Endothelial cell of umbilical vein (primary cell): Measurements from ENCODE around the gene SNUPN. TPM values are rescaled to one million over a fixed set of nuclear protein-coding genes. Genes with fewer than 3 reads are reported as not detected.

ENCODE experiments used
- BruUV-seq: library from RNA; stranded (reverse); fragments of 400-500 nt; replicated peaks from 2 replicates; lab custom pipeline; 2021; lab: Mats Ljungman, UMichigan
- CTCF ChIA-PET: fragments of 300-600, 350-600 bp; sonication (Branson Sonifier 250); formaldehyde crosslinking; loops from one replicate; lab custom pipeline; 2021; ENCODE audit warnings: antibody characterized with exemption, inconsistent platforms; lab: Charles Lee
- POLR2A ChIA-PET: fragments of 300-600, 350-600 bp; sonication (Branson Sonifier 250); formaldehyde crosslinking; loops from one replicate; lab custom pipeline; 2021; ENCODE audit warnings: antibody characterized with exemption, inconsistent platforms; lab: Charles Lee
- DNase-seq: peaks from one replicate; pipeline ENCODE4 v3.0.0-alpha.2; 2011; ENCODE audit warnings: low read depth, low spot score
- FAIRE-seq: peaks from 2 replicates; lab custom pipeline; 2011; peaks lifted over from hg19 to GRCh38; lab: Jason Lieb, UNC
- H2AFZ ChIP-seq: 2 replicates; pipeline ENCODE4 v1.6.0; 2012; ENCODE audit warnings: low read depth, low read length, control low read depth, inconsistent platforms
- H3K27ac ChIP-seq: 2 replicates; pipeline ENCODE4 v1.5.1; 2011; ENCODE audit warnings: low read depth, mild to moderate bottlenecking, control low read depth, low read length, moderate library complexity; ENCODE audit not compliant: insufficient read depth
- H3K27me3 ChIP-seq, 2 experiments: 2 replicates each; pipeline versions ENCODE4 v1.6.0 to v1.6.1; 2011; ENCODE audit warnings: low read length in 2 of 2, mixed read lengths in 1 of 2; ENCODE audit not compliant: control insufficient read depth in 2 of 2, insufficient read depth in 2 of 2
- H3K36me3 ChIP-seq, 2 experiments: 2 replicates in 1 of 2; 3 replicates in 1 of 2; pipeline ENCODE4 v1.5.1; 2011; ENCODE audit warnings: low read length in 2 of 2, mild to moderate bottlenecking in 1 of 2, moderate library complexity in 1 of 2; ENCODE audit not compliant: control insufficient read depth in 2 of 2, insufficient read depth in 2 of 2; ENCODE audit errors: extremely low read depth in 1 of 2
- H3K4me1 ChIP-seq: 3 replicates; pipeline ENCODE4 v1.5.1; 2011; ENCODE audit warnings: mild to moderate bottlenecking, low read length; ENCODE audit not compliant: control insufficient read depth, insufficient read depth; ENCODE audit errors: extremely low read depth
- H3K4me2 ChIP-seq: 2 replicates; pipeline ENCODE4 v1.6.1; 2011; ENCODE audit warnings: low read length, control low read depth, mixed read lengths; ENCODE audit not compliant: insufficient read depth
- H3K4me3 ChIP-seq, 3 experiments: fragments of 200-600 bp in 1 of 3; sonication (generic), shearing (Covaris generic) in 1 of 3; replicated peaks in 1 of 3; 2 replicates each; pipeline ENCODE4 v1.5.1; 2011 to 2016; ENCODE audit warnings: control low read depth in 3 of 3, low read length in 3 of 3, mild to moderate bottlenecking in 2 of 3, inconsistent platforms in 1 of 3, low read depth in 1 of 3, moderate library complexity in 1 of 3; ENCODE audit not compliant: insufficient read depth in 1 of 3
- H3K79me2 ChIP-seq: 2 replicates; pipeline ENCODE4 v1.6.0; 2012; ENCODE audit warnings: low read length, inconsistent platforms; ENCODE audit not compliant: control insufficient read depth, insufficient read depth
- H3K9ac ChIP-seq: replicated peaks from 2 replicates; pipeline ENCODE3; 2011; ENCODE audit warnings: low read length, control low read depth; ENCODE audit not compliant: insufficient read depth; ENCODE audit errors: extremely low read depth
- H3K9me1 ChIP-seq: replicated peaks from 3 replicates; pipeline ENCODE4 v1.6.0; 2011; ENCODE audit warnings: mild to moderate bottlenecking, low read length; ENCODE audit not compliant: control insufficient read depth, insufficient read depth; ENCODE audit errors: extremely low read depth
- H3K9me3 ChIP-seq: replicated peaks from 2 replicates; pipeline ENCODE4 v1.5.1; 2012; ENCODE audit warnings: low read length, inconsistent platforms; ENCODE audit not compliant: control insufficient read depth, insufficient read depth
- H4K20me1 ChIP-seq: replicated peaks from 2 replicates; pipeline ENCODE3; 2011; ENCODE audit warnings: mild to moderate bottlenecking, low read length; ENCODE audit not compliant: control insufficient read depth, insufficient read depth; ENCODE audit errors: extremely low read depth
- GATA2 ChIP-seq: IDR thresholded peaks from 2 replicates; pipeline ENCODE4 v1.7.0; 2011; ENCODE audit warnings: low read depth, mild to moderate bottlenecking, moderate library complexity, mixed read lengths, low read length; ENCODE audit not compliant: insufficient read length, insufficient read depth
- dilution Hi-C: fragments of 300-500 bp; cut with MboI; formaldehyde crosslinking; loops from one replicate; pipeline ENCODE4 v1.15.0; 2019; ENCODE audit warnings: low sequenced_read_pairs; ENCODE audit not compliant: extremely low pct_ligation_motif_present
- intact Hi-C: fragments of 100-400 bp; cut with micrococcal nuclease; formaldehyde crosslinking; loops from one replicate; pipeline ENCODE4 v1.10.0; 2022
- polyA plus RNA-seq, 4 experiments: library from polyadenylated mRNA; depleted of rRNA in 3 of 4; stranded (reverse) in 3 of 4; unstranded in 1 of 4; fragments of >200 nt; gene quantifications; 2 replicates each; pipeline versions ENCODE4 v1.2.1 to v1.2.3, GENCODE V29; 2011 to 2012; ENCODE audit warnings: missing spikeins in 1 of 4
- total RNA-seq: library from RNA; stranded (reverse); gene quantifications from 2 replicates; pipeline ENCODE4 v1.2.3, GENCODE V29; 2021
- TF ChIP-seq, protein P1 (sequence below), 2 donors: IDR thresholded peaks; 1 replicate in 1 of 2; 2 replicates in 1 of 2; pipeline ENCODE4 v1.5.1; 2011; ENCODE audit warnings: low read length in 2 of 2, mild to moderate bottlenecking in 2 of 2, moderate library complexity in 2 of 2, control low read depth in 1 of 2, inconsistent platforms in 1 of 2, low read depth in 1 of 2; ENCODE audit not compliant: insufficient read depth in 1 of 2; ENCODE audit errors: extremely low read depth in 1 of 2

Gene SNUPN
- total and polyA plus RNA-seq, 2 donors (not counting 3 experiments of a cell fraction or from before 2014, with no cell fraction given), result 13.2 to 25.1 TPM

GRCh38 chr15:75597667-75598341 is 27.7 kb downstream of the SNUPN start:
- Histone ChIP-seq H3K27me3 (no peaks in the 10 kb centered on the region), H3K27ac (no peak overlapping the region), H3K4me2 (no peak overlapping the region), H3K4me1 (peaks cover 9% of the 10 kb centered on the region), H3K4me3 (no peak overlapping the region), H3K9ac (no peak overlapping the region), H3K9me1 (no peaks in the 10 kb centered on the region), H3K79me2 (no peaks in the 10 kb centered on the region), H2AFZ (no peak overlapping the region), H4K20me1 (no peaks in the 10 kb centered on the region), H3K9me3 (no peaks in the 10 kb centered on the region), H3K36me3 (peaks cover 8% of the 10 kb centered on the region in 2 experiments)
- DNase-seq, result peak; percentile 36
- POLR2A ChIA-PET, result no interaction called here
- intact Hi-C loops, result no loop called here
- CTCF ChIA-PET, result interaction anchor here (0.6 to 2.7 kb wide), 16 partner anchors 8 to 203 kb away, joined by 3 to 16 read pairs (median 6); partner anchors contain the start of genes PTPN9 and SNX33
- dilution Hi-C loops, result loop anchor here (25.0 kb wide), 1 partner anchor 136 kb away; the partner anchor contains the start of gene SIN3A
- TF ChIP-seq GATA2, result no peak
- TF ChIP-seq, protein P1, sequence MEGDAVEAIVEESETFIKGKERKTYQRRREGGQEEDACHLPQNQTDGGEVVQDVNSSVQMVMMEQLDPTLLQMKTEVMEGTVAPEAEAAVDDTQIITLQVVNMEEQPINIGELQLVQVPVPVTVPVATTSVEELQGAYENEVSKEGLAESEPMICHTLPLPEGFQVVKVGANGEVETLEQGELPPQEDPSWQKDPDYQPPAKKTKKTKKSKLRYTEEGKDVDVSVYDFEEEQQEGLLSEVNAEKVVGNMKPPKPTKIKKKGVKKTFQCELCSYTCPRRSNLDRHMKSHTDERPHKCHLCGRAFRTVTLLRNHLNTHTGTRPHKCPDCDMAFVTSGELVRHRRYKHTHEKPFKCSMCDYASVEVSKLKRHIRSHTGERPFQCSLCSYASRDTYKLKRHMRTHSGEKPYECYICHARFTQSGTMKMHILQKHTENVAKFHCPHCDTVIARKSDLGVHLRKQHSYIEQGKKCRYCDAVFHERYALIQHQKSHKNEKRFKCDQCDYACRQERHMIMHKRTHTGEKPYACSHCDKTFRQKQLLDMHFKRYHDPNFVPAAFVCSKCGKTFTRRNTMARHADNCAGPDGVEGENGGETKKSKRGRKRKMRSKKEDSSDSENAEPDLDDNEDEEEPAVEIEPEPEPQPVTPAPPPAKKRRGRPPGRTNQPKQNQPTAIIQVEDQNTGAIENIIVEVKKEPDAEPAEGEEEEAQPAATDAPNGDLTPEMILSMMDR (IDR thresholded peaks at IDR 0.05; ENCODE audit: extremely low read depth in 1 of 2, insufficient read depth in 1 of 2, low read depth in 1 of 2, low read length in 2 of 2), result peak; percentile 15 to 30
- peak; percentile 82 for FAIRE-seq
- no TSS peak for BruUV-seq
